Stimulated activated CD4-positive, alpha-beta T cell treated with anti-CD3 and anti-CD28 coated beads, TNF-alpha, amount 100 ng/mL, for 48 hours (primary cell): Measurements from ENCODE around the gene PTPN22.
A peak's percentile ranks its signal among the peaks of the same experiment; 100 is the strongest.
"Not testable (repeated sequence)": the region's sequence is repeated elsewhere in the genome, so short reads cannot be mapped to it uniquely, and the experiment has no call there.

Source experiments
- DNase-seq, 3 donors: peaks; one replicate each; pipeline ENCODE4 v3.0.0-alpha.2; 2020; ENCODE audit warnings: low read depth in 3 of 3

PTPN22 gene

DNA sequence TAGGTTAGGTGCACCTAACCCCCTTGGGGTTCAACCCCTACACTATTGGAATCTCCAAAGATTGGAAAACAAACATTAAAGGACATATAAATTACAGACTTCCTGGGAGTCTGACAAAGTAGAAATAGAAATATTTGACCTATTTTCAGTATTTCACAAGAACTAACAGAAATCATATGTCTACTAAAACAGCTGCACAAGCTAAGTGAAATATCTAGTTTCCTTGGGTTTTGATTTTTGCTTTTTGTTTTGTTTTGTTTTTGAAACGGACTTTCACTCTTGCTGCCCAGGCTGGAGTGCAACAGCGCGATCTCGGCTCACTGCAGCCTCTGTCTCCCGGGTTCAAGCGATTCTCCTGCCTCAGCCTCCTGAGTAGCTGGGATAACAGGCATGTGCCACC, 18.8 kb downstream of the PTPN22 start:
- DNase-seq = not testable (repeated sequence)

GRCh38 chr1:113850127-113850796, 21.2 kb downstream of the PTPN22 start:
- no peak for DNase-seq

DNA sequence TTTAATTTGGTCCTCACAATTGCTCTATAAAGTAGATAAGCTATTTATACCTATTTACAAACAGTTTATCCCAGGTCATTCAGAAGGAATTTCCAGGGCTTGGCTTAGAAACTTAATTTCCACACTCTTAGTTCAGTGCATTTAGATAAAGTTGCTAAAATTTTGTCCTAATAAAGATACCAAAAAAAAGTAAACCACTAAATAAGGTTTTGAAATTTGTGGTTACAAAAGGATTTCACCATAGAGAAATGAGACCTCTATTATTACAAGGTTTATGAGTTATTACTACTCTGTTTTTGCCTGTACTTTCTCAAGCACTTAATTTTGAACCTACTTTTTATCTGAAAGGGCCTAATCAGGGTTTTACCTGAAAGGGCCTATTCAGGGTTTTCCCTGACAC, 22.4 kb downstream of the PTPN22 start:
- DNase-seq = no peak

DNA sequence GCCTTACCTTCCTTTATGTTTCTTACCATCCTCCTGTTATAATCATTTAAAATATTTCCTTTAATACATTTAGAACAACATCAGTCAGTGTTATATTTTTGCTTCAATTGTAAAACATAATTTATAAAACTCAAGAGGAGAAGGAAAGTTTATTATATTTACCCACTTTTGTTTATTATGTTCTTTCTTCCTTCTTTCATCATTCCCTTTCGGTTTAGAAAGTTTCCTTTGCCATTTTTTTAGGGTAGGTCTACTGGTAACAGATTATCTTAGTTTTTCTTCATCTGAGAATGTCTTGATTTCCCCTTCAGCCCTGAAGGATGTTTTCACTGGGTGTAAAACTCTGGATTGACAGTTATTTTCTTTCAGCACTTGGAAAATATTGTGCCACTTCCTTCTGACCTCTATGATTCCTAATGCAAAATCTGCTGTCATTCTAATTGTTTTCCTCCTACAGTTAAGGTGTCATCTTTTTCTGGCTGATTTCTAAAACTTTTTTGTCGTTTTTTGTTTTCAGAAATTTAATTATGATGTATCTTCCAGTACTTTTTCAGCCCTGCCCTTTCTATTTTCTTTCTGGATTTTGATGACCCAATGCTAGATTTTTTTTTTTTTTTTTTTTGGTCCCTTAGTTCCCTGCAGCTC, 25.0 kb downstream of the PTPN22 start:
- no peak for DNase-seq

DNA sequence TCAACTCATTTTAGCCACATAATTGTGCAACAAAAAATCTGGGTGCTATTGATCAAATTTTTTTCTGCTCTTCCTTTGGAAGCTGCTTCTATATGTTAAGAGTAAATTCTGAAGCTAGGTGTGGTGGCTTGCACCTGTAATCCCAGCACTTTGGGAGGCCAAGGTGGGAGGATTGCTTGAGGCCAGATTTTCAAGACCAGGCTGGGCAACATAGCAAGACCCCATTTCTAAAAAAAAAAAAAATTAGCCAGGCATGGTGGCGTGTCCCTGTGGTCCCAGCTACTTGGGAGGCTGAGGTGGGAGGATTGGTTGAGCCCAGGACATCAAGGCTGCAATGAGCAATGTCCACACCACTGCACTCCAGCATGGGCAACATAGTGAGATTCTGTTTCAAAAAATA, 35.0 kb downstream of the PTPN22 start:
- no peak for DNase-seq

- DNase-seq = no peak
These were observed 35.7 kb downstream of the PTPN22 start for GRCh38 chr1:113835686-113836290.

DNA sequence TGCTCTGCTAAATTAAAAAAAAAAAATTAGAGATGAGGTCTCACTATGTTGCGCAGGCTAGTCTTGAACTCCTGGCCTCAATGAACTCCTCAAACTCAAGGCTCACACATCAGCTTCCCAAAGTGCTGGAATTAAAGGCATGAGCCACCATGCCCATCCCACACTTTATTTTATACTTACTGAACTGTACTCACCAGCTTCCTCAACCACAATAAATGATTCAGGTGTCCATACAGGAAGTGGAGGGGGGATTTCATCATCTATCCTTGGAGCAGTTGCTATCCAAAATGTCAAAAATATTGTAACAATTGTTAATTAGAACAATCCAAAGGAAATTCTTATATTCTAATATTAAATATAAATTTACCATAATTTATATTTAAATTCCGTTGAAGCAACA, 36.8 kb downstream of the PTPN22 start:
- DNase-seq = no peak

GRCh38 chr1:113830039-113830438, 41.5 kb downstream of the PTPN22 start:
- no peak for DNase-seq

DNA sequence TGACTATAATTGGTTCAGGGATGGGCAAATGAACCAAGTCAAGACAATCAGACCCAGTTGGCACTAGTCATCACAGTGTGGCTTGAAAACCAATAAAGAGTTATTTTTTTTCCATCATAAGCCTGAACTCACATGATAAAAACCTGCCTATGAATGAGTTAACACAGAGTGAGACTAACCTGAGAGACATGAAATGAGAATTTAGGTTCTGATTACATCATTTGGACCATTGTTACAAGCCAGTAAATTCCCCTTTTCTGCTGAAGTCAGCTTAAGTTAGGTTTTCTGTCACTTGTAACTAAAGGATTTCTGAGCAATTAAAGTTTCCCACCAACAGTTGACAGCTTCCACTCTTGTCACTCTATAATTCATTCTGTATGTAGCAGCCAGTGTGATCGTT, 49.6 kb downstream of the PTPN22 start:
- no peak for DNase-seq

GRCh38 chr1:113818578-113818977, 52.9 kb downstream of the PTPN22 start:
- DNase-seq = no peak

DNA sequence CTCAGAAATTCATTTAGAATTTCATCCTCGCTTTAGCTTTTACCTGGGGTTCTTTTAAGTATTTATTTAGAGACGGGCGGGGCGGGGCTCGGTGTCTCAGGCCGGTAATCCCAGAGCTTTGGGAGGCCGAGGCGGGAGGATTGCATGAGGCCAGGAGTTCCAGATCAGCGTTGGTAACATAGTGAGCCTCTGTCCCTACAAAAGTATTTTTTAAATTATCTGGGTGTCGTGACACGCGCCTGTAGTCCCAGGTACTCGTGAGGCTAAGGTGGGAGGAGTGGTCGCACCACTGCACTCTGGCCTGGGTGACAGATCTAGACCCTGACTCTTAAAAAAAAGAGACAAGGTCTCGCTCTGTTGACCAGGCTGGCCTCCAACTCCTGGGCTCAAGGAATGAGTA, 58.3 kb downstream of the PTPN22 start:
- no peak for DNase-seq

- DNase-seq = no peak
These were observed 58.8 kb downstream of the PTPN22 start for GRCh38 chr1:113812661-113813135.

GRCh38 chr1:113811888-113812660, 59.4 kb downstream of the PTPN22 start, which contains the start of gene RSBN1:
TSS of gene RSBN1 (minus strand) at chr1:113812476. CDS start at chr1:113812412, 64 bp downstream.
- peak; percentile 96 to 98 (median 98) for DNase-seq

DNA sequence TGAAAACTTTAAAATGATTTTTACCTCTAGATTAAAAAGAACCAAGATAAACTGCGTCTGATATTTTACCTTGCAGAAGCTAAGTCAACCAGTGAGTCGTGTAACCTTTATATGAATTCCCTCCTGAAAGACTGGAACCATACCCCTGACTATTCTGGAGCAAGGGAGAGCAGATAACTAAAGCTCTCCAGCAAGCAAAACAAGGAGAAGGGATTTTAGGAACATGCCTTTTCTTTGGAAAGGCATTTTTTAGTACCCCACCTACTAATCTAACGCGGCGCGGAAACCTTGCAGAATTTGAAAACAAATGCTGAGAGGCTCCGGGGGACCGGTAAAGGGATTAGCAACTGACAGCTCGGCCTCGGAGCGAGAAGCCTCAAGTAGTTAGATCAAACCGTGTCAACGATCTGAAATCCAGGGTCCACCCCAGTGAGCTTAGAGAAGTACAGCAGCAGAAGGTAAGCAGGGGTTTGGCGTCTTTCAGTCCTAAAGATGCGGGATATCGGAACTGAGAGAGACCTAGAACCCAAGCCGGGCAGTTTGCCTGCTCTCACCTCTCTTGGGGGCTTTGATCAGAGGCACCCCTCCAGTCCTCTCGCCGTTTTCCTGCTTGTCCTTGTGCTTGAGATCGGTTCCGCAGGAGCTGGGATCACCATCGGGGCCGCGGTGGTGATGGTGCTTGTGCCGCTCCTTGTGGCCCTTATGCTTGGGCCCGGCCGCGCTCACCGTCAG, 60.2 kb downstream of the PTPN22 start:
- peak in 1 of 3 donors; percentile 16 for DNase-seq

GRCh38 chr1:113809670-113810602, 61.6 kb downstream of the PTPN22 start:
- no peak for DNase-seq

GRCh38 chr1:113808450-113809195, 62.9 kb downstream of the PTPN22 start:
- DNase-seq = no peak

DNA sequence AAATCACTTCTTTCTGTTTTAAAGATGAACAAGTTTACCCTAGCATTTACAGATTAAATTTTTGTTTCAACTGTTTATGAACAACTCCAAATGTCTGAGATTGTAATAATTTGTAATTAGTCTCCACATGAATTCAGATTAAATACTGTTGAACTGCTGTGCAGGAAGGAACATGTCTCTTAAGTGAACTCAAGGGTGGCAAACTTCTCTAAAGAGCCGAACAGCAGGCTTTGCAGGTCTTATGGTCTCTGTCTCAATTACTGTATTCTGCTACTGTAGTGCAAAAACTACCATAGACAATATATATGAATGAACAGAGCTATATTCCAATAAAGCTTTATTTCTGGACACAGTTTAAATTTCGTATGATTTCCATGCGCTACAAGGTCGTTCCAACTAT, 65.9 kb downstream of the PTPN22 start:
- DNase-seq = no peak

- DNase-seq = no peak
These were observed 66.3 kb downstream of the PTPN22 start for GRCh38 chr1:113805256-113805531.

DNA sequence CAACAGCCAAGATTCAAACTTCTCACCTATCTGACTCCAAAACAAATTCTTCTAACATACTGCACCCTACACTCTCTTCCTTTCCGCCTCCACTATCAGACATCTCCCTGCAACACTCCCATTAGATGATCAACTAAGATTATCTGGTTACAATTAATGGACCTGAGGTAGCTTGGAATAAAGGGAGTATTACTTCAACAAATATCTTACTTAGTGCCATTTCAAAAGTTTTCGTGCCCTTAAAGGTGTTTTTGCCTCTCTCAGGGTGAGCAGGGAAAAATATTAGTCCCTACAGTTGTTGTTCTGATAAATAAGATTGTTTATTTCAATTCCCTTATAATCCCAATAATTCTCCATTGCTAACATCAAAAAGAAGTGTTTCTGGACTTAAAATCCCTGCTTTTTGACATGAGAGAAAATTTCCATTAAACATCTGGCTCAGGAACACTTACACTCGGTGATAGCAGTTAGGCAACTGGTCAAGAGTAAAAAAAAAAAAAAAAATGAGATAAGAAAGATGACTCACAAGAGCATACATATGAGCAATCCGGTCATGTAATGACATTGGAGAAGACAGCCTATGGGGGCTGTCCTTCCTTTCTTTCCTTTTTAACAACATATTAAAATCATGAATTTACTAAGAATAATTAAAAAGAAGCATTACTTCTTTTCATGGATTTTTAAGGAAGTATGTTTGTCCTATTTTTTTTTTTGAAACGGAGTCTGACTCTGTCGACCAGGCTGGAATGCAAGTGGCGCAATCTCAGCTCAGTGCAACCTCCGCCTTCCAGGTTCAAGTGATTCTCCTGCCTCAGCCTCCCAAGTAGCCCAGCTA, 66.9 kb downstream of the PTPN22 start:
- no peak for DNase-seq
